Fibroblast of skin of back (primary cell): ENCODE data around the gene TMC6. TPM values are rescaled to one million over a fixed set of nuclear protein-coding genes. Genes with fewer than 3 reads are reported as not detected.
"Not testable (repeated sequence)": the region's sequence is repeated elsewhere in the genome, so short reads cannot be mapped to it uniquely, and the experiment has no call there.

Experiments used
- DNase-seq: peaks from one replicate; pipeline ENCODE4 v3.0.0-alpha.2; 2013
- polyA plus RNA-seq, 2 experiments: library from polyadenylated mRNA; unstranded; fragments of 120-200 nt; gene quantifications; one replicate each; pipeline ENCODE4 v1.2.1, GENCODE V29; 2013; ENCODE audit not compliant: insufficient read length in 2 of 2

TMC6 gene, protein sequence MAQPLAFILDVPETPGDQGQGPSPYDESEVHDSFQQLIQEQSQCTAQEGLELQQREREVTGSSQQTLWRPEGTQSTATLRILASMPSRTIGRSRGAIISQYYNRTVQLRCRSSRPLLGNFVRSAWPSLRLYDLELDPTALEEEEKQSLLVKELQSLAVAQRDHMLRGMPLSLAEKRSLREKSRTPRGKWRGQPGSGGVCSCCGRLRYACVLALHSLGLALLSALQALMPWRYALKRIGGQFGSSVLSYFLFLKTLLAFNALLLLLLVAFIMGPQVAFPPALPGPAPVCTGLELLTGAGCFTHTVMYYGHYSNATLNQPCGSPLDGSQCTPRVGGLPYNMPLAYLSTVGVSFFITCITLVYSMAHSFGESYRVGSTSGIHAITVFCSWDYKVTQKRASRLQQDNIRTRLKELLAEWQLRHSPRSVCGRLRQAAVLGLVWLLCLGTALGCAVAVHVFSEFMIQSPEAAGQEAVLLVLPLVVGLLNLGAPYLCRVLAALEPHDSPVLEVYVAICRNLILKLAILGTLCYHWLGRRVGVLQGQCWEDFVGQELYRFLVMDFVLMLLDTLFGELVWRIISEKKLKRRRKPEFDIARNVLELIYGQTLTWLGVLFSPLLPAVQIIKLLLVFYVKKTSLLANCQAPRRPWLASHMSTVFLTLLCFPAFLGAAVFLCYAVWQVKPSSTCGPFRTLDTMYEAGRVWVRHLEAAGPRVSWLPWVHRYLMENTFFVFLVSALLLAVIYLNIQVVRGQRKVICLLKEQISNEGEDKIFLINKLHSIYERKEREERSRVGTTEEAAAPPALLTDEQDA
- polyA plus RNA-seq (2013, experiment 1 of 2; ENCODE audit: insufficient read length), result 1.4 TPM
- 1.8 TPM for polyA plus RNA-seq (2013, experiment 2 of 2; ENCODE audit: insufficient read length)

DNA sequence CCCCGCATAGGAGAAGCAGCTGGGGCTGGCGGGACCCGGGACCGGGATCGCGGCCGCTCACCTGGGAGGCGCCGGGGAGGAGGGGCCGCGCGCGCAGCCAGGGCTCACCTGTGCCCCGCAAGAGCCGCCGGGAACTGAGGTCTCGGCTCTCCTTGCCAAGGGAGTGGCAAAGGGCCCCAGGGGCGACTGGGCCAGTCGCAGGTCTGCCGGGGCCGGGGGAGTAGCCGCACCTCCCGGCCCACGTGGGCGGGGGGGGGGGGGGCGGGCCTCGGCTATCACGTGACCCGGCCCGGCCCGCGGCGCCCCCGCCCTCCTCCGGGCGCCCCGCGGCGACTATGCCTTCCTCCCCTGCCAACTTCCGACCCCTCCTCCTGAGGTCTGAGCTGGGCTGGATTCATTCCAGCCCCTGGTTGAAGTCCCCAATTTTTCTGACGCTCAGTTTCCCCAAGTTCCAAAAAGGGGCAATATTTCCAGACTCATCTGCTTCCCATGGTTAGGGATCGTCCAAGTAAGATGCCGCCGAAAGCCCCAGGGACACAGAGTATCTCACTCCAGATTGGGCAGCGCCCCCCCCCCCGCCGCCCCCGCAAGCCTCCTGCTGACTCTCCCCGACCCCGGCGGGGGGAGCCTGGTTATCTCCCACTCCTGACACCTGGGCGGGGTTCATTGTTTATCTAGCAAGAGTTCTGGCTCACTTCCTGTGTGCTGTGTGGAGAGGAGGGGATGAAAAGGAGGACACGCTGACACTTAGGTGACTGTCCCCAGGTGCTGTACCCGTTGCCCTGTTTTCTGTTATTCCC lies at the start of gene TMC6:
TSS of gene TMC6 (minus strand) at position 205 of the 800 bp plus-strand sequence. CDS start 1,923 bp downstream, outside the sequence.
- peak; percentile 10 for DNase-seq

DNA sequence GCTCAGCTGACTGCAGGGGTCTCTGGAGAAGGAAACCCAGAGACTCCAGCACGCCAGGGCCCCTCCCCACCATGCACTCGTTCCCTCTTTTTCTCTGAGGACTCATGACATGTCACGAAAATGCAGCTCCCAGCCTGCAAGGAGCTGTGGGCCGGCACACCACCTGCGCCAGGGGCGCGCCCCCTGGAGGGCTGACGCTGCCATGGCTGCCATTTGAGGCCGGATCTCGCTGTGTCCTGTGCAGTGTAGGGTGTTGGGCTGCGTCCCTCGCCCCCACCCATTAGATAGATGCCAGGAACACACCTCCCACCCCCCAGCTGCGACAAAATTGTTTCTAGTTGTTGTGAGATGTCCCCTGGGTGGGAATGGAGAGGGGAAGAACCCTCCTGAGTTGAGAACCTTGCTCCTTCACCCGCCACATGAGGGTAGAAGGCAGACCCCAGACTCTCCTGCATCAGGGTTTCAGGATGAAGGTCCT lies 48.0 kb upstream of the TMC6 start:
- DNase-seq, result peak; percentile 31

DNA sequence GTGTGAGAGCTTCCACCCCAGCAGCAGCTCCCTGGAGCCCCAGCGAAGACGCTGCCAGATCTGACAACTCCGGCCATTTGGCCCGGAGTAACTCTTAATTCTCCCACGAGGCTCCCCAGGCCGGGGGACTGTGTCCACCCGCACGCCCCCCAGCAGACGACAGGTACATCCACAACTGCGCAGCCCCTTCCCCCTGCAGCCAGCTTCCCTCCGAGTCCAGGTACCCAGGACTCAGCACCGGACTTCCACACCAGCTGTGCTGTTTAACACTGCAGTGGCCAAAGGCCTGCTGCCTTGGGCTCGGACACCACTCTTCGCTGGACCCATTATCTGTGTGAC lies 47.1 kb upstream of the TMC6 start:
- no peak for DNase-seq

DNA sequence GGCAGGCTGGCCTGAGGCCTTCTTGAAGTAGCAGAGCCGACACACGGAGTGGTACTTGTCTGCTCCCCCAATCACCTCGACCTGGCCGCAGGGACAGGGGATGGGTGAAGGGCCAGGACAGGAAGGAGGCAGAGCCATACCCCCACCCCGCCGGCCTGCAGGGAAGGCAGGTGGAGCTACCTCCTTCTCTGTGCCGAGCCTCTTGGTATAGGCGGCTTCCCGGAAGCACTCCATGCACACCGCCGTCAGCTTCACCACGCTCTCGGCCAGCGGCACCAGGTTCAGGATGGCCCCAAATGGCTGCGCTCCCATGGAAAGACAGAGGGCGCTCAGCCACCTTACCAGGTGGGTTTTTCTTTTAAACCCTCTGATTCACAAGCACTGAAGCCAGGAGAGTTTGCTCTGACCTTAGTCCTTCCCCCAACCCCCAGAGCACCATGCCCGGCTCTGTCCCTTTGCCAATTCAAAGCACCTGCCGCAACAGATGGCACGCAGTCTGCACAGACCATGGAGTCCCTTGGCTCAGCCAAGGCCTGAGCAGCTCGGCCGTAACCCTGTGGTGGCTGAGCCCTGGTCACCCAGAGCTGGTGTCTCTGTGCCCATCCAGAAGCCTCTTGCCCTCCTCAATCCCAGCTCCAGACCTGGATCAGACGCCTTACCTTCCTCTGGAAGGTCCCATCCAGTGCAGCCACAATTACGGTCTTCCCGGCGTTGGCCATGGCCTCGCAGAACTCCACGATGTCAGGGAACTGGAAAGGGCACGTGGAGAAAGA lies 46.5 kb upstream of the TMC6 start:
- DNase-seq, result no peak

DNA sequence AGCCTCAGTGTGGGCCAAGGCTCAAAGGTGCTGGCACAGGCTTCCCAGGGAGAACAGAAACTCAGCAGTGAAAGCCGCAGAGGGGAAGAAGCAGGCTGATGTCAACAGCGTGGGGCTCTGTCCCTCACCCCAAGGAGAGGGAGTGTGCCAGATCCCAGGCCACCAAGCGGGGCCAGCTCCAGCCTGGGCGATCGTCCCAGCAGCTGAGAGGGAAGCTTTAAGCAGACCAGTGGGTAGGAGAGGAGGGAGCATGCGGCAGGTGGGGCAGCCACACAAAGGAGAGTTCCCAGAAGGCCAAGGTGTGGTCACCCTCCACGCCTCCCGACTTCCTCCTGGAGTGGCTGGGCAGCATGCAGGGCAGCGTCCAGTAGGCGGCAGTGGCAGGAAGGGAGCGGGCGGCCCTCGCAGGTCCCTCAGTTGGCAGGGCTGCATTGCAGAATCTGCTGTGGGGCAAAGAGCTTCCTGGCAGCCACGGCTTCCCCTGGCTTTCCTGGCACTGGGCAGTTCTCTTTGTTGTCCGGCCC lies 45.9 kb upstream of the TMC6 start:
- no peak for DNase-seq

DNA sequence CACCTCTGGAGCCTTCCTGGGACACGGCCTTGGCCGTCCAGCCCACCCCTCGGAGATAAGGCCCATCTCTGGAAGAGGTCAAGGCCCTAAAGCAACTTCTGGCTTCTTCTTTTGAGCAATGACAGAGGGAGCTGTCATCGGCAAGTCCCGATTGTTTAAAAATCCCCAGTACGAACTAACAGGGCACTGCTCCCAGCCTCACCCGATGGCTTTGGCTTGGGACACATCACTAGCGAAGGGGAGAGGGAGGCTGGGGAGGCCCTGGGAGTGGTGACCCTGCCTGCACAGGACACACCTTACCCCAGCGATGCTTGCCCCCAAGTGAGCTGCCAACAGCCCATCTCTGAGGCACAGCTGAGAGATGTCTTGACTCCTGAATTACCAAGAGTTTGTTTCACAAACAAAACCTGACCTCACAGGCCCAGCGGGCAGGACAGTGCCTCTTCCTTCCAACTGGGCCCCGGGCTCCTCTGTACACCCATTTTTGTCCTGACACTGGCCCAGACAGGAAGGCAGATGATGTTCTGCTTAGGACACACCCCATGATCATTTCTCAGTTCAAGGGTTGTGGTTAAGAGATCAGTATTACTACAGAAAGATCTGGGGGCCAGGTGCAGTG lies 44.7 kb upstream of the TMC6 start:
- no peak for DNase-seq

DNA sequence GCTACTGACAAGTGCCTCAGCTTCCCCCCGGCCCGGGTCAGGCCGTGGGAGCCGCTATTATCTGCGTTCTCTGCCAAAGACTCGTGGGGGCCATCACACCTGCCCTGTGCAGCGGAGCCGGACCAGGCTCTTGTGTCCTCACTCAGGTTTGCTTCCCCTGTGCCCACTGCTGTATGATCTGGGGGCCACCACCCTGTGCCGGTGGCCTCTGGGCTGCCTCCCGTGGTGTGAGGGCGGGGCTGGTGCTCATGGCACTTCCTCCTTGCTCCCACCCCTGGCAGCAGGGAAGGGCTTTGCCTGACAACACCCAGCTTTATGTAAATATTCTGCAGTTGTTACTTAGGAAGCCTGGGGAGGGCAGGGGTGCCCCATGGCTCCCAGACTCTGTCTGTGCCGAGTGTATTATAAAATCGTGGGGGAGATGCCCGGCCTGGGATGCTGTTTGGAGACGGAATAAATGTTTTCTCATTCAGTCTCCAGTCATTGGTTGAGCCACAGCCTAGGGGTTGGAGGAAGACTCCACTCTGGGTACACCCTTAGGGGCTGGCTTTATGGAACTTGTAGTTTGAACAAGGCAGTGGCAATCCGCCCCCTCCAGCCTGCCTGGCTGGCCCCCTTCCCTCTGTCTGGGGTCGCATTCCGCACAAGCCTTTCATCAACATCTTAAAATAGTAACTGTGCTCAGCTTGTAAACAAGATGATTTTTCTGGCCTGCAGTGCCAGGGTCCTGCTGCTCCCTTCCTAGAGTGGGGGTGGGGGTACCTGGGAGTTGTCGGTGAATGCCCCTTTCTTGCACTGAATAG lies 43.9 kb upstream of the TMC6 start:
- no peak for DNase-seq

DNA sequence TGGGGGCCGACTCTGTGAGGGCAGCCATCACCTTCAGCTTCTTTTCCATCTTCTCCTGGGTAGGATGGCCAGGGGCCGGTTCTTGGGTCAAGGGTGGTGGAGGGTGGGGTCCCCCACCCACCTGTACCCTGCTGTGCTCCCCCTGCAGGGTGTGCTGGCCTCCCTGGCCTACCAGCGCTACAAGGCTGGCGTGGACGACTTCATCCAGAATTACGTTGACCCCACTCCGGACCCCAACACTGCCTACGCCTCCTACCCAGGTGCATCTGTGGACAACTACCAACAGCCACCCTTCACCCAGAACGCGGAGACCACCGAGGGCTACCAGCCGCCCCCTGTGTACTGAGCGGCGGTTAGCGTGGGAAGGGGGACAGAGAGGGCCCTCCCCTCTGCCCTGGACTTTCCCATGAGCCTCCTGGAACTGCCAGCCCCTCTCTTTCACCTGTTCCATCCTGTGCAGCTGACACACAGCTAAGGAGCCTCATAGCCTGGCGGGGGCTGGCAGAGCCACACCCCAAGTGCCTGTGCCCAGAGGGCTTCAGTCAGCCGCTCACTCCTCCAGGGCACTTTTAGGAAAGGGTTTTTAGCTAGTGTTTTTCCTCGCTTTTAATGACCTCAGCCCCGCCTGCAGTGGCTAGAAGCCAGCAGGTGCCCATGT lies 43.2 kb upstream of the TMC6 start:
- DNase-seq, result not testable (repeated sequence)

DNA sequence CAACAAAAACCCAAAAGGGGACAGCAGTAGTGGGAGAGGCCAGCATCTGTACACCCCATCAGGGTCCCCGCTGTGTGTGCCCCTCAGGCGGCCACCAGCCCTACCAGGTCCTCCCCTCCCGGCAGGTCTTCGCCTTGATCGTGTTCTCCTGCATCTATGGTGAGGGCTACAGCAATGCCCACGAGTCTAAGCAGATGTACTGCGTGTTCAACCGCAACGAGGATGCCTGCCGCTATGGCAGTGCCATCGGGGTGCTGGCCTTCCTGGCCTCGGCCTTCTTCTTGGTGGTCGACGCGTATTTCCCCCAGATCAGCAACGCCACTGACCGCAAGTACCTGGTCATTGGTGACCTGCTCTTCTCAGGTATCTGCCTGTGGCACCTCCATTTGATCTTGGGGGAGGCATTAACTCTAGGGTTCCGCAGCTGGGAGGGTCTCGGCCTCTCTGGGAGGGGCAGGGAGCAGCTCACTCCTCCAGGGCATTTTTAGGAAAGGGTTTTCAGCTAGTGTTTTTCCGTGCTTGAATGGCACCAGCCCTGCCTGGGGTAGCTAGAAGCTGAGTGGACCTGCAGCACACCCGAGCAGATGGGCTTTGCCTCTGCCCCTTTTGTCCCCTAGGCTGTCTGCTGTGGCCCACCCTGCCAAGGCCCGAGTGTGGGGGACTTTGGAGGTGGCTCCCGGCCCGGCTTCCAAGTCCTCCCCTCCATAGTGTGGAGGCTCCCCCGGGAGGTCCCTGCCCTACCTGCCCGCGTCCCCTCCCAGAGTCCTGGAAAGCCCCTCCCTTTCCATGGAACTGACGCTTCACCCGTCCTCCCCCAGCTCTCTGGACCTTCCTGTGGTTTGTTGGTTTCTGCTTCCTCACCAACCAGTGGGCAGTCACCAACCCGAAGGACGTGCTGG lies 42.4 kb upstream of the TMC6 start:
- no peak for DNase-seq

DNA sequence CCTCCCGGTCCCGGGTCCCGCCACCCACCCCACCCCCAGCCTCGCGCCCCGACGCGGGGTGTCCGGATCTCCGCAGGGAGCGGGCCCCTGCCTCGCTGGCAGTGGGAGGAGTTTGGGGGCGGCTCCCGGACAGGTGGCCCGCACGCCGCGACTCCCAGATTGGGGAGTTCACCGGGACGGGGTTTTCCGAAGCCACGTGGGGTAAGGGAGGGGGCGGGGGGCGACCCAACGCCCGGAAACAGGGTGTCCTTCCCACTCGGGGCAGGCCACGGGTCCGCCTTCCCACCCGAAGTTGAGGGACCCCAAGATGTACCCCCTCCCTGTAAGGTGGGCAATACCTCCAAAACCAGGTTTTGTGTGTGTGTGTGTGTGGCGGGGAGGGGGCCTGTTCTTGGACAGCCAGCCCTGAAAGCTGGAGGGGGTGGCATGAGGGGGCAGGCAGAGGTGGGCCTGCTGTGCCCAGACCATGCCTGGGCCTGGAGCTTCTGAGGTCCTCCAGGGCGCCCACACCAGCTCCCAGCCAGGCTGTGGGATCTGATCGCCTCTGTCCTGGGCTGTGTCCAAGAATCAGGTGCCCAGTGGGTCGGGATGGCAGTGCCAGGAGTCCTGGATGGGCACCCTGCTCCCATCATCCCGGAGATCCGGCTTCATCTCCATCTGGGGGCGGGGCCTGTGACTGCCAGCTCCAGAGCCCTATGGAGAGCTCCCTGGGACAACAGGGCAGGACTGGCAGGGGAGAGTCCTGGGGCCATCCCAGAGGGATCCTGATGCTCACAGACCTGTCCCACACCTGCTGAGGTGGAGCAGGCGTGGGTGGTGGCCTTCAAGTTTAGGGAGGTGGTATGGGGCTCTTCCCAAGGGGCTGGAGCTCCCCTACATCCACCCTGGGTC lies 40.6 kb upstream of the TMC6 start:
- DNase-seq, result peak; percentile 54

DNA sequence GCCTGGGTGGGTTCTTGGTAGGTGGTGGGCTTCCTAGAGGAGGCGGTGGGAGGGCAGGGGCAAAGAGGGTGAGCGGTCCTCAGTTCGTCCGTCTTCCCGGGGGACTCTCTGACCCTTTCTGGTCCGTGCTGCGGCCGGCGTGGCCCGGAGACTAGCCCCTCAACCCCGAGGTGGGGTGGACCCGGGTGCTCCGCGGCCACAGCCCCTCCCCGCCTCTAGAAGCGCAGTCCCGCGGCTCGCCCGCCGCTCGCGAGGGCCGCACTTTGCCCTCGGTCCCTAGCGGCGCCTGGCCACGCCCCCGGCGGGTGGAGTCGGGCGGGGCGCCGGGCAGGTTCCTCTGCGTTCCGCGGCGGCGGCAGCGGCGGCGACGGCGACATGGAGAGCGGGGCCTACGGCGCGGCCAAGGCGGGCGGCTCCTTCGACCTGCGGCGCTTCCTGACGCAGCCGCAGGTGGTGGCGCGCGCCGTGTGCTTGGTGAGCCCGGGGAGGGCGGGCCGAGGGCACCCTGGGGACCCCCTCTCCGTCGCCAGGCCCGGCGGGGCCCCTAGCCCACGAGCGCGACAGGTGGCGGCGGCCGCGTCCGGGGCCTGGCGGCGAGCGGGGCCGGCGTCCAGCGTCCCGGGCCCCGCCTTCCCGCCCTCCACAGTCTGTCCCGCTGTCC lies 39.8 kb upstream of the TMC6 start, which contains the start of gene SYNGR2:
TSS of gene SYNGR2 (plus strand) at position 340 of the 661 bp plus-strand sequence. CDS start at position 376, 36 bp downstream.
- peak; percentile 64 for DNase-seq

DNA sequence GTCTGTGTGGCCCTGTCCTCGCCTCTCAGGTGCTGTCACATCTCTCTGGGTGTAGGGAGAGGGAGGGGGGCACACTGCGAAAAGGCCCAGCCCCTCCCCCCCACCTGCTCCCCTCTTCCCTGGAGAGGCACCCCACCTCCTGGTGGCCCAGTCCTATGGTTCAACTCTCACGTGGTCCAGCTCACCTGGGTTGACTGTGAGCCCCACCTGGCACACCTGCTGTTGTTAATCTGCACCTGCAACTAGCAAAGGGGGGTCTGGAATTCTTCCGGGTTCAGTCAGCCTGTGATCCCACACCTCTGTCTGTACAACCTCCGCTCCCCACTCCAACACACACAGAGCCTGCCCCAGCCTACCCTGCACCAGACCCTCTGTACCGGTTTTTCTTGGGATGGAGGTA lies 37.9 kb upstream of the TMC6 start:
- no peak for DNase-seq

DNA sequence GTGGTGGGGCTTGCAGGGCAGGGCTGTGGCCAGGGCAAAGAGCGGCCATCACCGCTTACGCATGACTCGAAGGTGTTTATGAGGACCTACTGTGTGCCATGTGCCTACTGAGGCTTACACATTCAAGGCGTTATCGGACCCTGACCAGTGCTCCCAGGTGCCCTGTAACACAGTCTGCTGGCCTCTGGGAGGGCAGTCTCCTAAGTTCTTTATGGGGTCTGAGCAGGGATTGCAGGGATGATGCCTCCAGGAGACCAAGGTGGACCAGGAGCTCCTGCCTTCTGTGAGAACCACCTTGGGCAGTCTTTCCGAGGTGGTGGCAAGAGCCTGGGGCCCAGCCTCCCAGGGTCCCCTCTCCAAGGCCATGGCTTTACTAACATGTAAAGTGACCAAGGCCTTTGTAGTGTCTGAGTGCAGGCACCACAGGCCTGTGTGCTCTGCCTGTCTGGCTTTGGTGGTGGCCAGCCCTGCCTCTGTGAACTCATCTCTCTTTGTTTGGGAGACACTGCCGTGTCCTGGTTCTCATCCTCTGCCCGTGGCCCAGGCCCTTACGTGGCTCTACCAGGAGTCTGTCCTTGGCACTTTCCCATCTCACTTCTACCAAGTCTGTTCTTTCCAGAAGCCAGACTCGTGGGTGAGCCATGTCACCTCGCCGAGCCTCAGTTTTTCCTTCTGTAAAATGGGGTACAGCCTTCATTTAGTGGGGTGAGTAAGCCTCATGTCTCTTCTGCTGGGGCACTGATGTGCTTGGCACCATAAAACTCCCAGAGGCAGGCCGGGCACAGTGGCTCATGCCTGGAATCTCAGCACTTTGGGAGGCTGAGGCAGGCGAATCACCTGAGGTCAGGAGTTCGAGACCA lies 36.4 kb upstream of the TMC6 start:
- no peak for DNase-seq

DNA sequence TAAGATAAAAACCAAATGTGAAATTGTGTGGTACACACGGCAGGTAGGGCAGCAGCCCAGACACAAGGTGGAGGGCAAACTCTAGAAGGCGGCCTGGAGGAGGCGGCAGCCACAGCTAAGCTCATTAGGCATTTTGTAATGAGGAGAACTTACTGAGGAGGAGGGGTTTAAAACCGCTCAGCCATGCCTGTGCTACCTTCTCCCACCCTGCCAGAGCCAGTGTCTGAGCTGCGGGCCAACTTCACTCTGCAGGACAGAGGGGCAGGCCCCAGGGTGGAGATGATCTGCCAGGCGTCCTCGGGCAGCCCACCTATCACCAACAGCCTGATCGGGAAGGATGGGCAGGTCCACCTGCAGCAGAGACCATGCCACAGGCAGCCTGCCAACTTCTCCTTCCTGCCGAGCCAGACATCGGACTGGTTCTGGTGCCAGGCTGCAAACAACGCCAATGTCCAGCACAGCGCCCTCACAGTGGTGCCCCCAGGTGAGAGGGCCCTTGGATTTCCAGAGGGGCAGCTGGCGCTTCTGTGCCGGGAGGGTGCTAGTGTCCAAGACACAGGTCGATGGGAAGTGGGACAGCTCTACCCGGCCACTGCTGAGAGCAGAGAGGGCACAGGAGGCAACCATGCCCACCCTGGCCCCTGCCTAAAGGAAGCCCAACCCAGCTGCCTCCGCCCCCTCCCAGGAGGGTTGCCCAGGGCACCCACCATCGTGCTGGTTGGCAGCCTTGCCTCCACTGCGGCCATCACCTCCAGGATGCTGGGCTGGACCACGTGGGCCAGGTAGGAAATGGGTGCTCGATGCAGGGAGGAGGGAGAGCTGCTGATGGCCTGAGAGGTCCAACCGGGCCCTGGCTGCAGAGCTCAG lies 35.6 kb upstream of the TMC6 start:
- DNase-seq, result no peak
